Measurements from ENCODE around the gene ADAR. TPM values are rescaled to one million over a fixed set of nuclear protein-coding genes. Genes with fewer than 3 reads are reported as not detected.

ADAR gene
- total and polyA plus RNA-seq, 2 donors (not counting 3 experiments of a cell fraction or from before 2014, with no cell fraction given): 88.2 to 141 TPM

DNA sequence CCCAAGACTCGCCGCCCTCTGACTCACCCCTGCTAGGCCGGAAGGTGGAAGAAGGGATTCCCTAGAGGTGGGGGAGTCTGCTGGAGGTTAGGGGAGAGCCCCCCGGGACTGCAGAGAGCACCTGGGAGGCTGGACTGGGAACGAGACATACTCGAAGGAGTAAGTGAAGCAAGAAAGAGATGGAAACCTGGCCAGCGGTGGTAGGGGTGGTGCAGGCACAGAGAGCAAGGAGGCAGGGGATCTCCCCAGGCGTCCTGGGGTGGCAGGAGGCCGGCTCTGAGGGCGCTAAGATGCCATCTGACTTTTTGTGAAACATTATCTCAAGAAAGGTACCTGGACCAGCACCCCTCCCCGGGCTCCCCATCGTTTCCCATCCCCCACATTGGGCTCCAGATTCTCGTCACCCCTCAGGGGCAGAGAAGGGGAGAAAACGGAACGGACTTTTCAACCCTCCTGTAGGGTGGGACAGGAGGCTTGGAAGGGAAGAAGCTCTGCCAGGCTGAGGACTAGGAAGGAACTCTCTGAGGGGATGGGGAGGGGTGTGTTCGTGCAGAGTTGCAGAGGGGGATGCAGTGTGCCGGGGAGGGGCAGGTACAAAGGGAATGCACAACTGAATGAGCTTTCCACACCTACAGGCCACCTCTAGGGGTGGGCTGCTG, 39.7 kb downstream of the ADAR start:
- no peak for FAIRE-seq
- no peak overlapping the region for H3K4me3 ChIP-seq (replicated peaks in 1 of 3; ENCODE audit: insufficient read depth in 1 of 3, low read depth in 1 of 3, low read length in 3 of 3)

More for the DNA sequence above, 39.7 kb downstream of the ADAR start:
- H3K27me3 ChIP-seq (ENCODE audit: control insufficient read depth in 2 of 2, insufficient read depth in 2 of 2, low read length in 2 of 2): peaks cover 13 to 24% of the 10 kb centered on the region in 2 experiments
- H3K4me1 ChIP-seq (ENCODE audit: control insufficient read depth, extremely low read depth, insufficient read depth, low read length): no peaks in the 10 kb centered on the region
- no peaks in the 10 kb centered on the region for H3K9me3 ChIP-seq (replicated peaks; ENCODE audit: control insufficient read depth, insufficient read depth, low read length)
- H4K20me1 ChIP-seq (replicated peaks; ENCODE audit: control insufficient read depth, extremely low read depth, insufficient read depth, low read length): no peaks in the 10 kb centered on the region
- no TSS peak for BruUV-seq (replicated peaks)
- H3K79me2 ChIP-seq (ENCODE audit: control insufficient read depth, insufficient read depth, low read length): no peaks in the 10 kb centered on the region
- no peaks in the 10 kb centered on the region for H3K9me1 ChIP-seq (replicated peaks; ENCODE audit: control insufficient read depth, extremely low read depth, insufficient read depth, low read length)
- no peak overlapping the region for H3K27ac ChIP-seq (ENCODE audit: insufficient read depth, low read depth, low read length)
- dilution Hi-C loops (cut with MboI; ENCODE audit: extremely low pct_ligation_motif_present, low sequenced_read_pairs): no loop called here
- no peaks in the 10 kb centered on the region for H3K36me3 ChIP-seq (ENCODE audit: control insufficient read depth in 2 of 2, extremely low read depth in 1 of 2, insufficient read depth in 2 of 2, low read length in 2 of 2)
- no peak overlapping the region for H3K9ac ChIP-seq (replicated peaks; ENCODE audit: extremely low read depth, insufficient read depth, low read length)
- no peak overlapping the region for H2AFZ ChIP-seq (ENCODE audit: low read depth, low read length)
- DNase-seq (ENCODE audit: low read depth, low spot score): no peak
- CTCF ChIA-PET: interaction anchor here (1.2 to 2.2 kb wide), 3 partner anchors 9 to 89 kb away, joined by 4 to 17 read pairs (median 6); no protein-coding TSS in a partner anchor
- POLR2A ChIA-PET: no interaction called here
- TF ChIP-seq POLR2AphosphoS5 (IDR thresholded peaks at IDR 0.05; ENCODE audit: insufficient read depth, low read depth, low read length) (no peak), POLR2A (IDR thresholded peaks at IDR 0.05; ENCODE audit: low read depth, low read length) (no peak), FOS (IDR thresholded peaks at IDR 0.05; ENCODE audit: borderline replicate concordance, insufficient read depth, low read length) (no peak), MYC (IDR thresholded peaks at IDR 0.05; ENCODE audit: low read depth, low read length) (no peak), EZH2 (IDR thresholded peaks at IDR 0.05; ENCODE audit: borderline replicate concordance, low read depth, low read length, severe bottlenecking) (no peak)
- TF ChIP-seq, protein P1, sequence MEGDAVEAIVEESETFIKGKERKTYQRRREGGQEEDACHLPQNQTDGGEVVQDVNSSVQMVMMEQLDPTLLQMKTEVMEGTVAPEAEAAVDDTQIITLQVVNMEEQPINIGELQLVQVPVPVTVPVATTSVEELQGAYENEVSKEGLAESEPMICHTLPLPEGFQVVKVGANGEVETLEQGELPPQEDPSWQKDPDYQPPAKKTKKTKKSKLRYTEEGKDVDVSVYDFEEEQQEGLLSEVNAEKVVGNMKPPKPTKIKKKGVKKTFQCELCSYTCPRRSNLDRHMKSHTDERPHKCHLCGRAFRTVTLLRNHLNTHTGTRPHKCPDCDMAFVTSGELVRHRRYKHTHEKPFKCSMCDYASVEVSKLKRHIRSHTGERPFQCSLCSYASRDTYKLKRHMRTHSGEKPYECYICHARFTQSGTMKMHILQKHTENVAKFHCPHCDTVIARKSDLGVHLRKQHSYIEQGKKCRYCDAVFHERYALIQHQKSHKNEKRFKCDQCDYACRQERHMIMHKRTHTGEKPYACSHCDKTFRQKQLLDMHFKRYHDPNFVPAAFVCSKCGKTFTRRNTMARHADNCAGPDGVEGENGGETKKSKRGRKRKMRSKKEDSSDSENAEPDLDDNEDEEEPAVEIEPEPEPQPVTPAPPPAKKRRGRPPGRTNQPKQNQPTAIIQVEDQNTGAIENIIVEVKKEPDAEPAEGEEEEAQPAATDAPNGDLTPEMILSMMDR (IDR thresholded peaks at IDR 0.05; ENCODE audit: extremely low read depth in 1 of 2, insufficient read depth in 1 of 2, low read depth in 1 of 2, low read length in 2 of 2): no peak
- TF ChIP-seq, protein P2, sequence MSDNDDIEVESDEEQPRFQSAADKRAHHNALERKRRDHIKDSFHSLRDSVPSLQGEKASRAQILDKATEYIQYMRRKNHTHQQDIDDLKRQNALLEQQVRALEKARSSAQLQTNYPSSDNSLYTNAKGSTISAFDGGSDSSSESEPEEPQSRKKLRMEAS (IDR thresholded peaks at IDR 0.05; ENCODE audit: insufficient read depth, insufficient read length): no peak
- H3K4me2 ChIP-seq (ENCODE audit: insufficient read depth, low read length): no peak overlapping the region
- intact Hi-C loops (cut with micrococcal nuclease): no loop called here

All from endothelial cell of umbilical vein (primary cell).